SK-N-SH (cell line): ENCODE data around the gene PIGV. TPM values are rescaled to one million over a fixed set of nuclear protein-coding genes. Genes with fewer than 3 reads are reported as not detected.
"Not testable (repeated sequence)": the region's sequence is repeated elsewhere in the genome, so short reads cannot be mapped to it uniquely, and the experiment has no call there.

Experiments
- CTCF ChIA-PET: fragments of 300-600, 350-600 bp; formaldehyde crosslinking; extraction: SDS; loops from one replicate; lab custom pipeline; 2021; lab: Yijun Ruan, JAX
- POLR2A ChIA-PET: fragments of 350-600 bp; sonication (Branson Sonifier 250); formaldehyde crosslinking; extraction: SDS; loops from one replicate; lab custom pipeline; 2020; ENCODE audit warnings: antibody characterized with exemption, inconsistent platforms; lab: Yijun Ruan, JAX
- DNase-seq: peaks from one replicate; pipeline ENCODE4 v3.0.0; 2012
- H2AFZ ChIP-seq: fragments of 200-600 bp; sonication (generic); 2 replicates; pipeline ENCODE4 v1.8.1; 2016; ENCODE audit warnings: antibody characterized with exemption, mild to moderate bottlenecking, low read depth
- H3F3A ChIP-seq: fragments of 200-600 bp; sonication (generic); replicated peaks from 2 replicates; pipeline ENCODE3; 2016; ENCODE audit warnings: antibody characterized with exemption, mild to moderate bottlenecking; ENCODE audit not compliant: insufficient read depth
- H3K27ac ChIP-seq, 2 experiments: fragments of 200-500 bp in 1 of 2; fragments of 200-600 bp in 1 of 2; sonication (Bioruptor generic) in 1 of 2; sonication (generic), shearing (Covaris generic) in 1 of 2; 2 replicates each; pipeline versions ENCODE4 v1.5.1 to v1.6.1; 2014 to 2016; ENCODE audit warnings: low read depth in 2 of 2, inconsistent platforms in 1 of 2, low read length in 1 of 2, mild to moderate bottlenecking in 1 of 2, mixed read lengths in 1 of 2
- H3K27me3 ChIP-seq: fragments of 200-600 bp; sonication (generic), shearing (Covaris generic); 2 replicates; pipeline ENCODE4 v1.6.1; 2016; ENCODE audit warnings: mixed run types; ENCODE audit not compliant: insufficient read depth
- H3K36me3 ChIP-seq, 2 experiments: fragments of 200-500 bp in 1 of 2; fragments of 200-600 bp in 1 of 2; sonication (Bioruptor generic) in 1 of 2; sonication (generic) in 1 of 2; replicated peaks in 1 of 2; 2 replicates each; pipeline versions ENCODE3 to v1.5.1; 2014 to 2016; ENCODE audit warnings: low read length in 1 of 2, mild to moderate bottlenecking in 1 of 2; ENCODE audit not compliant: insufficient read depth in 2 of 2, control insufficient read depth in 1 of 2
- H3K4me1 ChIP-seq, 2 experiments: fragments of 200-500 bp in 1 of 2; fragments of 200-600 bp in 1 of 2; sonication (Bioruptor generic) in 1 of 2; sonication (generic), shearing (Covaris generic) in 1 of 2; 2 replicates each; pipeline versions ENCODE4 v1.5.1 to v1.6.1; 2014 to 2016; ENCODE audit warnings: low read depth in 1 of 2, low read length in 1 of 2, mixed run types in 1 of 2; ENCODE audit not compliant: insufficient read depth in 2 of 2, control insufficient read depth in 1 of 2
- H3K4me2 ChIP-seq: fragments of 200-600 bp; sonication (generic), shearing (Covaris generic); 2 replicates; pipeline ENCODE4 v1.6.1; 2017; ENCODE audit warnings: mixed run types
- H3K4me3 ChIP-seq, 2 experiments: fragments of 200-500 bp in 1 of 2; fragments of 200-600 bp in 1 of 2; sonication (Bioruptor generic) in 1 of 2; sonication (generic), shearing (Covaris generic) in 1 of 2; 2 replicates each; pipeline versions ENCODE4 v1.5.1 to v1.8.1; 2014 to 2016; ENCODE audit warnings: low read depth in 2 of 2, inconsistent platforms in 1 of 2, low read length in 1 of 2, mild to moderate bottlenecking in 1 of 2, mixed read lengths in 1 of 2, moderate library complexity in 1 of 2
- H3K79me2 ChIP-seq: fragments of 200-600 bp; sonication (generic); 2 replicates; pipeline ENCODE4 v1.8.1; 2017; ENCODE audit warnings: mild to moderate bottlenecking; ENCODE audit not compliant: insufficient read depth
- H3K9ac ChIP-seq: fragments of 200-600 bp; sonication (generic); 2 replicates; pipeline ENCODE4 v1.6.1; 2017; ENCODE audit warnings: mixed run types
- H3K9me2 ChIP-seq: fragments of 200-600 bp; sonication (generic); 2 replicates; pipeline ENCODE4 v1.6.1; 2017; ENCODE audit warnings: mixed run types
- H3K9me3 ChIP-seq: fragments of 200-600 bp; sonication (generic); 2 replicates; pipeline ENCODE4 v1.6.1; 2017; ENCODE audit warnings: mixed run types, mild to moderate bottlenecking, moderate library complexity
- H4K20me1 ChIP-seq: fragments of 200-600 bp; sonication (generic); 2 replicates; pipeline ENCODE4 v1.6.1; 2017; ENCODE audit warnings: mild to moderate bottlenecking, mixed run types; ENCODE audit not compliant: insufficient read depth
- ELF1 ChIP-seq: IDR thresholded peaks from 2 replicates; pipeline ENCODE4 v1.4.0; 2012
- FOSL2 ChIP-seq: IDR thresholded peaks from 2 replicates; pipeline ENCODE4 v1.4.0; 2012; ENCODE audit warnings: low read depth, mild to moderate bottlenecking, moderate library complexity, borderline replicate concordance
- GABPA ChIP-seq: IDR thresholded peaks from 2 replicates; pipeline ENCODE4 v1.4.0; 2012; ENCODE audit warnings: low read depth, mild to moderate bottlenecking
- IRF3 ChIP-seq: fragments of 150-350 bp; IDR thresholded peaks from 2 replicates; pipeline ENCODE4 v1.6.1; 2016; ENCODE audit warnings: mild to moderate bottlenecking, low read depth, low read length
- MEF2A ChIP-seq: IDR thresholded peaks from 2 replicates; pipeline ENCODE4 v1.4.0; 2012; ENCODE audit warnings: low read depth, borderline replicate concordance
- RAD21 ChIP-seq: IDR thresholded peaks from 2 replicates; pipeline ENCODE4 v1.6.1; 2012; ENCODE audit warnings: mild to moderate bottlenecking, low read length
- RCOR1 ChIP-seq: fragments of 150-350 bp; IDR thresholded peaks from 2 replicates; pipeline ENCODE4 v1.6.1; 2017; ENCODE audit warnings: antibody characterized with exemption, low read length
- RXRA ChIP-seq: IDR thresholded peaks from 2 replicates; pipeline ENCODE4 v1.4.0; 2012; ENCODE audit warnings: low read depth, mild to moderate bottlenecking, borderline replicate concordance
- SMC3 ChIP-seq: IDR thresholded peaks from 2 replicates; pipeline ENCODE4 v1.6.1; 2012; ENCODE audit warnings: low read depth, low read length, improper control_type of control experiment
- TAF1 ChIP-seq: IDR thresholded peaks from 2 replicates; pipeline ENCODE4 v1.6.1; 2012; ENCODE audit warnings: low read depth, mild to moderate bottlenecking, low read length, moderate library complexity, borderline replicate concordance
- YY1 ChIP-seq: IDR thresholded peaks from 2 replicates; pipeline ENCODE4 v1.4.0; 2012; ENCODE audit warnings: low read depth, mild to moderate bottlenecking
- WGBS: methylation state at CpG from one replicate; pipeline ENCODE4 v1.1.6; 2017; ENCODE audit warnings: low lambda C conversion rate; 5-methylcytosine and 5-hydroxymethylcytosine counted together
- polyA plus RNA-seq, 3 experiments: library from polyadenylated mRNA; depleted of rRNA; stranded (reverse); fragments of >200 nt; gene quantifications; 2 replicates each; pipeline ENCODE4 v1.2.3, GENCODE V29; 2012
- TF ChIP-seq, protein P1 (sequence below): fragments of 200-600 bp; sonication (generic); IDR thresholded peaks from 2 replicates; pipeline ENCODE4 v1.6.1; 2017; ENCODE audit warnings: antibody characterized with exemption, mild to moderate bottlenecking, moderate library complexity
- TF ChIP-seq, protein P2 (sequence below): IDR thresholded peaks from 2 replicates; pipeline ENCODE4 v1.4.0; 2012; ENCODE audit warnings: low read depth

Gene PIGV
- polyA plus RNA-seq, 1 of the 3 experiments (the other 2 are of a cell fraction), result 16.5 TPM

GRCh38 chr1:26799479-26800142 lies 11.9 kb downstream of the PIGV start (continued):
- TF ChIP-seq, protein P1, sequence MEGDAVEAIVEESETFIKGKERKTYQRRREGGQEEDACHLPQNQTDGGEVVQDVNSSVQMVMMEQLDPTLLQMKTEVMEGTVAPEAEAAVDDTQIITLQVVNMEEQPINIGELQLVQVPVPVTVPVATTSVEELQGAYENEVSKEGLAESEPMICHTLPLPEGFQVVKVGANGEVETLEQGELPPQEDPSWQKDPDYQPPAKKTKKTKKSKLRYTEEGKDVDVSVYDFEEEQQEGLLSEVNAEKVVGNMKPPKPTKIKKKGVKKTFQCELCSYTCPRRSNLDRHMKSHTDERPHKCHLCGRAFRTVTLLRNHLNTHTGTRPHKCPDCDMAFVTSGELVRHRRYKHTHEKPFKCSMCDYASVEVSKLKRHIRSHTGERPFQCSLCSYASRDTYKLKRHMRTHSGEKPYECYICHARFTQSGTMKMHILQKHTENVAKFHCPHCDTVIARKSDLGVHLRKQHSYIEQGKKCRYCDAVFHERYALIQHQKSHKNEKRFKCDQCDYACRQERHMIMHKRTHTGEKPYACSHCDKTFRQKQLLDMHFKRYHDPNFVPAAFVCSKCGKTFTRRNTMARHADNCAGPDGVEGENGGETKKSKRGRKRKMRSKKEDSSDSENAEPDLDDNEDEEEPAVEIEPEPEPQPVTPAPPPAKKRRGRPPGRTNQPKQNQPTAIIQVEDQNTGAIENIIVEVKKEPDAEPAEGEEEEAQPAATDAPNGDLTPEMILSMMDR, result no peak
- TF ChIP-seq RXRA (no peak), GABPA (no peak), YY1 (no peak), MEF2A (no peak), FOSL2 (peak; percentile 68; the same call in 1 of the 2 replicates), IRF3 (no peak), RCOR1 (no peak), ELF1 (no peak), TAF1 (no peak)
- TF ChIP-seq, protein P2, sequence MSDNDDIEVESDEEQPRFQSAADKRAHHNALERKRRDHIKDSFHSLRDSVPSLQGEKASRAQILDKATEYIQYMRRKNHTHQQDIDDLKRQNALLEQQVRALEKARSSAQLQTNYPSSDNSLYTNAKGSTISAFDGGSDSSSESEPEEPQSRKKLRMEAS, result no peak

DNA sequence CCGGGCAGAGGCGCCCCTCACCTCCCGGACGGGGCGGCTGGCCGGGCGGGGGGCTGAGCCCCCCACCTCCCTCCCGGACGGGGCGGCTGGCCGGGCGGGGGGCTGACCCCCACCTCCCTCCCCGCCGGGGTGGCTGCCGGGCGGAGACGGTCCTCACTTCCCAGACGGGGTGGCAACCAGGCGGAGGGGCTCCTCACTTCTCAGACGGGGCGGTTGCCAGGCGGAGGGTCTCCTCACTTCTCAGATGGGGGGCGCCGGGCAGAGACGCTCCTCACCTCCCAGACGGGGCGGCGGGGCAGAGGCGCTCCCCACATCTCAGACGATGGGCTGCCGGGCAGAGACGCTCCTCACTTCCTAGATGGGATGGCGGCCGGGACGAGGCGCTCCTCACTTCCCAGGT lies 16.2 kb downstream of the PIGV start:
- H3K79me2 ChIP-seq, H2AFZ ChIP-seq, H4K20me1 ChIP-seq, H3F3A ChIP-seq, H3K9me2 ChIP-seq, H3K27ac ChIP-seq, CTCF ChIA-PET, H3K9me3 ChIP-seq, H3K27me3 ChIP-seq, H3K36me3 ChIP-seq, H3K4me2 ChIP-seq, H3K4me3 ChIP-seq, POLR2A ChIA-PET, DNase-seq, H3K9ac ChIP-seq: not testable (repeated sequence)
- H3K4me1 ChIP-seq, result peaks cover 11 to 13% of the 10 kb centered on the region in 2 experiments
- 94% methylated on average over 10 of the region's 36 CpGs for WGBS

- peak overlapping the region in 1 of 2 experiments; percentile 44; a peak in 1 of 4 replicates for H3K4me3 ChIP-seq
- ChIA-PET POLR2A (interaction anchor here (0.7 kb wide), 1 partner anchor 26 kb away, joined by 4 read pairs; no protein-coding TSS in a partner anchor), CTCF (interaction anchor here (0.6 to 6.0 kb wide), 26 partner anchors 10 to 405 kb away, joined by 3 to 47 read pairs (median 4); partner anchors contain the start of gene PIGV)
- 57% methylated on average over 10 of the region's 11 CpGs for WGBS
- not testable (repeated sequence) for H3K9me3 ChIP-seq, H3K4me2 ChIP-seq, H2AFZ ChIP-seq, H3K9me2 ChIP-seq, H3K27ac ChIP-seq, H3K9ac ChIP-seq, H3K4me1 ChIP-seq, H4K20me1 ChIP-seq, H3K79me2 ChIP-seq, H3K27me3 ChIP-seq, H3K36me3 ChIP-seq, H3F3A ChIP-seq
- DNase-seq, result peak; percentile 81
- TF ChIP-seq RAD21 (peak; percentile 56), SMC3 (peak; percentile 47; the same call in 1 of the 2 replicates)
- TF ChIP-seq, protein P1, result peak; percentile 79
Measured at GRCh38 chr1:26810105-26810504, 22.4 kb downstream of the PIGV start.
